Cardiac muscle cell (in vitro differentiated cells and primary cell): Measurements from ENCODE around the gene ALDH1B1. TPM values are rescaled to one million over a fixed set of nuclear protein-coding genes. Genes with fewer than 3 reads are reported as not detected.

Source experiments
- DNase-seq, 2 donors: peaks; one replicate each; pipeline versions ENCODE4 v3.0.0 to v3.0.0-alpha.2; 2010 to 2017; ENCODE audit warnings: low read depth in 1 of 2, low spot score in 1 of 2
- H3K27ac ChIP-seq: fragments of 200-600 bp; sonication (generic); 2 replicates; pipeline ENCODE4 v1.5.1; 2016
- H3K27me3 ChIP-seq: fragments of 200-600 bp; sonication (generic); 2 replicates; pipeline ENCODE4 v1.6.0; 2016; ENCODE audit warnings: control low read depth
- H3K36me3 ChIP-seq: fragments of 200-600 bp; sonication (generic); 2 replicates; pipeline ENCODE4 v1.5.1; 2016; ENCODE audit warnings: control low read depth
- H3K4me1 ChIP-seq: fragments of 200-600 bp; sonication (generic); 2 replicates; pipeline ENCODE4 v1.8.1; 2017; ENCODE audit warnings: low read depth, mild to moderate bottlenecking, mixed run types
- H3K4me3 ChIP-seq: fragments of 200-600 bp; sonication (generic); 2 replicates; pipeline ENCODE4 v1.5.1; 2016; ENCODE audit warnings: mild to moderate bottlenecking
- H3K9me3 ChIP-seq: fragments of 200-600 bp; sonication (generic); 2 replicates; pipeline ENCODE4 v1.5.1; 2017; ENCODE audit warnings: low read depth, mild to moderate bottlenecking, control low read depth
- CTCF ChIP-seq: IDR thresholded peaks from 2 replicates; pipeline ENCODE4 v1.5.1; 2012; ENCODE audit warnings: low read depth, mild to moderate bottlenecking, low read length
- polyA plus RNA-seq: library from polyadenylated mRNA; unstranded; fragments of >200 nt; fragmentation: Nextera tagmentation; extraction: Ambion mirVana; gene quantifications from 2 replicates; pipeline ENCODE4 v1.2.1, GENCODE V29; 2016
- total RNA-seq: library from RNA; depleted of rRNA; stranded (reverse); fragments of >200 nt; gene quantifications from 2 replicates; pipeline ENCODE4 v1.2.3, GENCODE V29; 2016

ALDH1B1 gene
- total and polyA plus RNA-seq, 2 experiments from 2014 or later = 31.7 to 34.7 TPM

GRCh38 chr9:38435521-38435920, 43.0 kb downstream of the ALDH1B1 start:
- Histone ChIP-seq H3K27ac (no peak overlapping the region), H3K4me3 (no peak overlapping the region), H3K36me3 (no peaks in the 10 kb centered on the region), H3K27me3 (no peaks in the 10 kb centered on the region), H3K9me3 (no peaks in the 10 kb centered on the region), H3K4me1 (peaks cover 21% of the 10 kb centered on the region)
- peak in 1 of 2 donors; percentile 6 for DNase-seq
- TF ChIP-seq CTCF = no peak

- no peaks in the 10 kb centered on the region for H3K36me3 ChIP-seq
- DNase-seq = no peak
- no peaks in the 10 kb centered on the region for H3K9me3 ChIP-seq
- no peaks in the 10 kb centered on the region for H3K27me3 ChIP-seq
- TF ChIP-seq CTCF = no peak
- H3K4me3 ChIP-seq = no peak overlapping the region
- peaks cover 21% of the 10 kb centered on the region for H3K4me1 ChIP-seq
- no peak overlapping the region for H3K27ac ChIP-seq
Observed at GRCh38 chr9:38436708-38437107, 44.2 kb downstream of the ALDH1B1 start.

GRCh38 chr9:38437193-38437823, 44.8 kb downstream of the ALDH1B1 start:
- Histone ChIP-seq H3K36me3 (no peaks in the 10 kb centered on the region), H3K9me3 (no peaks in the 10 kb centered on the region), H3K4me3 (no peak overlapping the region), H3K4me1 (peaks cover 21% of the 10 kb centered on the region), H3K27me3 (no peaks in the 10 kb centered on the region), H3K27ac (no peak overlapping the region)
- DNase-seq = peak in 1 of 2 donors; percentile 42
- TF ChIP-seq CTCF = no peak

GRCh38 chr9:38439291-38439915, 46.9 kb downstream of the ALDH1B1 start:
- no peaks in the 10 kb centered on the region for H3K36me3 ChIP-seq
- H3K4me3 ChIP-seq = no peak overlapping the region
- H3K4me1 ChIP-seq = peaks cover 10% of the 10 kb centered on the region
- no peak for TF ChIP-seq CTCF
- H3K27me3 ChIP-seq = no peaks in the 10 kb centered on the region
- DNase-seq = no peak
- no peaks in the 10 kb centered on the region for H3K9me3 ChIP-seq
- H3K27ac ChIP-seq = no peak overlapping the region

GRCh38 chr9:38439916-38440301, 47.4 kb downstream of the ALDH1B1 start:
- H3K27ac ChIP-seq = no peak overlapping the region
- no peak for DNase-seq
- no peaks in the 10 kb centered on the region for H3K36me3 ChIP-seq
- H3K9me3 ChIP-seq = no peaks in the 10 kb centered on the region
- no peak for TF ChIP-seq CTCF
- no peak overlapping the region for H3K4me3 ChIP-seq
- H3K27me3 ChIP-seq = no peaks in the 10 kb centered on the region
- peaks cover 5% of the 10 kb centered on the region for H3K4me1 ChIP-seq
